ENCODE results near the gene GSTP1.
"Not testable (repeated sequence)": the region's sequence is repeated elsewhere in the genome, so short reads cannot be mapped to it uniquely, and the experiment has no call there.

Gene GSTP1

DNA sequence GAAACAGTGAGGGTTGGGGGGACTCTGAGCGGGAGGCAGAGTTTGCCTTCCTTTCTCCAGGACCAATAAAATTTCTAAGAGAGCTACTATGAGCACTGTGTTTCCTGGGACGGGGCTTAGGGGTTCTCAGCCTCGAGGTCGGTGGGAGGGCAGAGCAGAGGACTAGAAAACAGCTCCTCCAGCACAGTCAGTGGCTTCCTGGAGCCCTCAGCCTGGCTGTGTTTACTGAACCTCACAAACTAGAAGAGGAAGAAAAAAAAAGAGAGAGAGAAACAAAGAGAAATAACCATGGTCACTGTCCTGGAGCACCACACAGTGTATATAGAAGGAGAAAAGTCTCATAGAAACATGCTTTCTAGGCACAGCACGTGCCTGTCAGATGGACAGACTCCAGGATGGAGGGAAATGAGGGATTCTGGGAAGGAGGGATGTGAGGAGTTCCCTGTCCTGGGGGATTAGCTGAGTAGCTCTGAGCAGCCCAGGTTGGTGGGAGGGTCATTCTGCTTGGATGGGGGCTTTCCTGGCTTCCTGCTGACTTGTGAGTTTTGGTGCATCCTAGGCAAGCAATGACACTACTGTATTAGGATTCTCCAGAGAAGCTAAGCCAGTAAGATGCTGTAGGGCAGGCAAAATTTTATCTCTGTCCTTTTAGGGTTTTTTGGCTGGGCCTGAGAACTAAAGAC, 3.1 kb downstream of the GSTP1 start:
- Histone ChIP-seq H3K36me3 (ENCODE audit: control insufficient read depth, low read length) (peaks cover 57% of the 10 kb centered on the region), H3K4me1 (ENCODE audit: control insufficient read depth, low read length) (peaks cover 67% of the 10 kb centered on the region), H3K79me2 (ENCODE audit: control insufficient read depth, low read length) (peaks cover 32% of the 10 kb centered on the region)

GRCh38 chr11:67588136-67588503, 4.5 kb downstream of the GSTP1 start:
- Histone ChIP-seq H3K9me3 (ENCODE audit: control insufficient read depth, insufficient read depth, low read length) (no peaks in the 10 kb centered on the region), H3K27me3 (ENCODE audit: control insufficient read depth, low read length) (no peaks in the 10 kb centered on the region), H3K4me3 (ENCODE audit: low read length) (peak overlapping the region; percentile 80), H4K20me1 (ENCODE audit: control insufficient read depth, insufficient read depth, low read depth, low read length) (peaks cover 11% of the 10 kb centered on the region), H3K4me2 (ENCODE audit: low read length) (peak overlapping the region; percentile 98), H3K9me2 (replicated peaks; ENCODE audit: control insufficient read depth, low read length) (no peaks in the 10 kb centered on the region), H3K79me2 (ENCODE audit: control insufficient read depth, low read length) (peaks cover 29% of the 10 kb centered on the region), H3F3A (ENCODE audit: control insufficient read depth, insufficient read depth) (peaks cover 45% of the 10 kb centered on the region), H3K4me1 (ENCODE audit: control insufficient read depth, low read length) (peaks cover 58% of the 10 kb centered on the region), H3K36me3 (ENCODE audit: control insufficient read depth, low read length) (peaks cover 57% of the 10 kb centered on the region), H3K27ac (ENCODE audit: low read depth, low read length) (peak overlapping the region; percentile 90)
- TF ChIP-seq EZH2phosphoT487 (IDR thresholded peaks at IDR 0.05; ENCODE audit: borderline replicate concordance, low read length) = no peak
- TF ChIP-seq, protein P1, sequence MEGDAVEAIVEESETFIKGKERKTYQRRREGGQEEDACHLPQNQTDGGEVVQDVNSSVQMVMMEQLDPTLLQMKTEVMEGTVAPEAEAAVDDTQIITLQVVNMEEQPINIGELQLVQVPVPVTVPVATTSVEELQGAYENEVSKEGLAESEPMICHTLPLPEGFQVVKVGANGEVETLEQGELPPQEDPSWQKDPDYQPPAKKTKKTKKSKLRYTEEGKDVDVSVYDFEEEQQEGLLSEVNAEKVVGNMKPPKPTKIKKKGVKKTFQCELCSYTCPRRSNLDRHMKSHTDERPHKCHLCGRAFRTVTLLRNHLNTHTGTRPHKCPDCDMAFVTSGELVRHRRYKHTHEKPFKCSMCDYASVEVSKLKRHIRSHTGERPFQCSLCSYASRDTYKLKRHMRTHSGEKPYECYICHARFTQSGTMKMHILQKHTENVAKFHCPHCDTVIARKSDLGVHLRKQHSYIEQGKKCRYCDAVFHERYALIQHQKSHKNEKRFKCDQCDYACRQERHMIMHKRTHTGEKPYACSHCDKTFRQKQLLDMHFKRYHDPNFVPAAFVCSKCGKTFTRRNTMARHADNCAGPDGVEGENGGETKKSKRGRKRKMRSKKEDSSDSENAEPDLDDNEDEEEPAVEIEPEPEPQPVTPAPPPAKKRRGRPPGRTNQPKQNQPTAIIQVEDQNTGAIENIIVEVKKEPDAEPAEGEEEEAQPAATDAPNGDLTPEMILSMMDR (IDR thresholded peaks at IDR 0.05; ENCODE audit: low read depth, low read length, poor library complexity, severe bottlenecking) = no peak

More for the DNA sequence above, 3.1 kb downstream of the GSTP1 start:
- peaks cover 50% of the 10 kb centered on the region for H3F3A ChIP-seq (ENCODE audit: control insufficient read depth, insufficient read depth)
- H3K27me3 ChIP-seq (ENCODE audit: control insufficient read depth, low read length) = 0 out of 2 replicates have a peak, but pooled peaks cover 8% of the 10 kb centered on the region
- TF ChIP-seq EZH2phosphoT487 (IDR thresholded peaks at IDR 0.05; ENCODE audit: borderline replicate concordance, low read length) = no peak
- TF ChIP-seq, protein P1 (IDR thresholded peaks at IDR 0.05; ENCODE audit: low read depth, low read length, poor library complexity, severe bottlenecking) = no peak
- peak overlapping the region; percentile 80 for H3K4me3 ChIP-seq (ENCODE audit: low read length)
- H3K9me3 ChIP-seq (ENCODE audit: control insufficient read depth, insufficient read depth, low read length) = no peaks in the 10 kb centered on the region
- H3K4me2 ChIP-seq (ENCODE audit: low read length) = peak overlapping the region; percentile 98
- H4K20me1 ChIP-seq (ENCODE audit: control insufficient read depth, insufficient read depth, low read depth, low read length) = peaks cover 11% of the 10 kb centered on the region
- no peaks in the 10 kb centered on the region for H3K9me2 ChIP-seq (replicated peaks; ENCODE audit: control insufficient read depth, low read length)
- peak overlapping the region; percentile 90 for H3K27ac ChIP-seq (ENCODE audit: low read depth, low read length)

- Histone ChIP-seq H3K36me3 (ENCODE audit: control insufficient read depth, low read length) (peaks cover 56% of the 10 kb centered on the region), H3K4me1 (ENCODE audit: control insufficient read depth, low read length) (peaks cover 62% of the 10 kb centered on the region), H3K4me3 (ENCODE audit: low read length) (peak overlapping the region; percentile 4; the same call in 1 of the 2 replicates), H3F3A (ENCODE audit: control insufficient read depth, insufficient read depth) (peaks cover 45% of the 10 kb centered on the region), H3K79me2 (ENCODE audit: control insufficient read depth, low read length) (peaks cover 22% of the 10 kb centered on the region), H4K20me1 (ENCODE audit: control insufficient read depth, insufficient read depth, low read depth, low read length) (peaks cover 11% of the 10 kb centered on the region), H3K4me2 (ENCODE audit: low read length) (peak overlapping the region; percentile 98; the same call in 1 of the 2 replicates)
- H3K27ac ChIP-seq (ENCODE audit: low read depth, low read length); H3K9me2 ChIP-seq (replicated peaks; ENCODE audit: control insufficient read depth, low read length); H3K9me3 ChIP-seq (ENCODE audit: control insufficient read depth, insufficient read depth, low read length); H3K27me3 ChIP-seq (ENCODE audit: control insufficient read depth, low read length): not testable (repeated sequence)
Measured at GRCh38 chr11:67588899-67589415, 5.3 kb downstream of the GSTP1 start.

DNA sequence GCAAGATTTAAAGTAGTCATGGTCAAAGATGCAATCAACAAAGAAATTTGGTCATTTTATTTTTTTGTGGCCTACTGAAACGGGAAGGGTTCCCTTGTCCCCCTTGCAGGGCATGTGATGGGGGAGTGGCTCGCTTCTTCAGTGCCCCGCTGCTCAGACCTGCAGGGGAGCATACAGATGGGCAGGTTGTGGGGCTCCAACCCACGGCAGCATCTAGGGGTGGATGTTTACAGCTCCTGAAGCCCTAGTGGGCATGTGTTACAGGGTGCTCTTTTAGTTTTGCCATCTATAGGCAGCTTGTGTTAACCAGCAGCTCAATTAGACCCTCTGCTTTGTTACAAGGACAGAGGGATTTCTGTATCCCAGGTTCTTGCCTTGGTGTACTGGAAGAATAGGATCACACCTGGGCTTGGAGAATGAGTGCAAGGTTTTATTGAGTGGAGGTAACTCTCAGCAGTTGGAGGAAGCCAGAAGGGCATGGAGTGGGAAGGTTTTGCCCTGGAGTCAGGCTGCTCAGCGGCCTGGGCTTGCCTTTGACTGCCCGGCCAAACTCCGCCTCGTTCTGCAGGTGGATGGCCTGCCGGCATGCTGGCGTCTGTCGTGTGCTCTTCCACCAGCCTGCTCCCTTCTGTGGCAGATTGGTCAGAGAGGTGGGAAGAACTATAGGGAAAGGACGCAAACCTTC, 9.4 kb downstream of the GSTP1 start:
- H3K4me1 ChIP-seq (ENCODE audit: control insufficient read depth, low read length) = peaks cover 32% of the 10 kb centered on the region
- no peak overlapping the region for H3K4me3 ChIP-seq (ENCODE audit: low read length)
- H3K27me3 ChIP-seq (ENCODE audit: control insufficient read depth, low read length) = no peaks in the 10 kb centered on the region
- H3K36me3 ChIP-seq (ENCODE audit: control insufficient read depth, low read length) = peaks cover 19% of the 10 kb centered on the region
- H3F3A ChIP-seq (ENCODE audit: control insufficient read depth, insufficient read depth) = peaks cover 15% of the 10 kb centered on the region
- H3K79me2 ChIP-seq (ENCODE audit: control insufficient read depth, low read length) = no peaks in the 10 kb centered on the region
- no peaks in the 10 kb centered on the region for H4K20me1 ChIP-seq (ENCODE audit: control insufficient read depth, insufficient read depth, low read depth, low read length)
- no peaks in the 10 kb centered on the region for H3K9me2 ChIP-seq (replicated peaks; ENCODE audit: control insufficient read depth, low read length)
- H3K4me2 ChIP-seq (ENCODE audit: low read length) = no peak overlapping the region
- H3K27ac ChIP-seq (ENCODE audit: low read depth, low read length) = no peak overlapping the region
- no peak for TF ChIP-seq EZH2phosphoT487 (IDR thresholded peaks at IDR 0.05; ENCODE audit: borderline replicate concordance, low read length)
- TF ChIP-seq, protein P1 (IDR thresholded peaks at IDR 0.05; ENCODE audit: low read depth, low read length, poor library complexity, severe bottlenecking) = no peak
- H3K9me3 ChIP-seq (ENCODE audit: control insufficient read depth, insufficient read depth, low read length) = no peaks in the 10 kb centered on the region
